Large intestine (tissue), 3 donors: ENCODE measurements around the gene SORCS2. TPM values are rescaled to one million over a fixed set of nuclear protein-coding genes. Genes with fewer than 3 reads are reported as not detected.

Experiments
- DNase-seq, 2 donors: peaks; one replicate each; pipeline versions ENCODE4 v3.0.0 to v3.0.0-alpha.2; 2013
- H3K27ac ChIP-seq: one replicate; pipeline ENCODE4 v1.5.1; 2013; ENCODE audit warnings: low read length
- H3K27me3 ChIP-seq: 2 replicates; pipeline ENCODE4 v1.6.1; 2013; ENCODE audit warnings: low read length; ENCODE audit not compliant: control insufficient read depth, insufficient read depth
- H3K36me3 ChIP-seq: 2 replicates; pipeline ENCODE4 v1.6.1; 2013; ENCODE audit warnings: low read length; ENCODE audit not compliant: control insufficient read depth, insufficient read depth
- H3K4me1 ChIP-seq: one replicate; pipeline ENCODE4 v1.6.1; 2013; ENCODE audit warnings: low read length; ENCODE audit not compliant: control insufficient read depth, insufficient read depth
- H3K4me3 ChIP-seq: one replicate; pipeline ENCODE4 v1.5.1; 2013; ENCODE audit warnings: low read length
- H3K9me3 ChIP-seq: one replicate; pipeline ENCODE4 v1.6.1; 2013; ENCODE audit warnings: mild to moderate bottlenecking, low read depth, low read length, moderate library complexity; ENCODE audit not compliant: control insufficient read depth
- WGBS: methylation state at CpG from one replicate; pipeline ENCODE4 v1.1.5; 2013; ENCODE audit warnings: low lambda C conversion rate; ENCODE audit not compliant: insufficient coverage; 5-methylcytosine and 5-hydroxymethylcytosine counted together
- polyA plus RNA-seq: library from polyadenylated mRNA; unstranded; fragments of 120-200 nt; gene quantifications from one replicate; pipeline ENCODE4 v1.2.1, GENCODE V29; 2013

SORCS2 gene
- polyA plus RNA-seq, 1 donor = 3.6 TPM

GRCh38 chr4:7559741-7560395 lies 367.5 kb downstream of the SORCS2 start:
- WGBS = no CpG with 5 or more reads among the region's 16 CpGs
- no peak for DNase-seq

GRCh38 chr4:7561557-7561956 lies 369.2 kb downstream of the SORCS2 start:
- H3K36me3 ChIP-seq = no peaks in the 10 kb centered on the region

More at GRCh38 chr4:7559741-7560395, 367.5 kb downstream of the SORCS2 start:
- Histone ChIP-seq H3K9me3 (no peaks in the 10 kb centered on the region), H3K27ac (no peak overlapping the region), H3K4me3 (no peak overlapping the region), H3K4me1 (no peaks in the 10 kb centered on the region), H3K27me3 (no peaks in the 10 kb centered on the region), H3K36me3 (no peaks in the 10 kb centered on the region)

GRCh38 chr4:7564242-7564641 lies 371.9 kb downstream of the SORCS2 start:
- no peaks in the 10 kb centered on the region for H3K9me3 ChIP-seq
- DNase-seq = peak; percentile 16 to 59

More at GRCh38 chr4:7561557-7561956, 369.2 kb downstream of the SORCS2 start:
- Histone ChIP-seq H3K4me3 (no peak overlapping the region), H3K27ac (no peak overlapping the region), H3K27me3 (no peaks in the 10 kb centered on the region), H3K9me3 (no peaks in the 10 kb centered on the region), H3K4me1 (no peaks in the 10 kb centered on the region)
- no peak for DNase-seq
- 100% methylated on average over 2 of the region's 2 CpGs for WGBS

GRCh38 chr4:7565483-7565882 lies 373.1 kb downstream of the SORCS2 start:
- Histone ChIP-seq H3K4me3 (no peak overlapping the region), H3K9me3 (no peaks in the 10 kb centered on the region), H3K36me3 (no peaks in the 10 kb centered on the region), H3K4me1 (no peaks in the 10 kb centered on the region), H3K27me3 (no peaks in the 10 kb centered on the region), H3K27ac (no peak overlapping the region)
- 98% methylated on average over 3 of the region's 4 CpGs for WGBS
- DNase-seq = no peak

More at GRCh38 chr4:7564242-7564641, 371.9 kb downstream of the SORCS2 start:
- H3K4me3 ChIP-seq = no peak overlapping the region
- no peaks in the 10 kb centered on the region for H3K4me1 ChIP-seq
- H3K36me3 ChIP-seq = no peaks in the 10 kb centered on the region
- WGBS = no CpG with 5 or more reads among the region's 5 CpGs
- H3K27ac ChIP-seq = no peak overlapping the region
- H3K27me3 ChIP-seq = no peaks in the 10 kb centered on the region

GRCh38 chr4:7569810-7570783 lies 377.8 kb downstream of the SORCS2 start:
- H3K36me3 ChIP-seq = no peaks in the 10 kb centered on the region
- no peaks in the 10 kb centered on the region for H3K4me1 ChIP-seq
- H3K4me3 ChIP-seq = no peak overlapping the region
- H3K27ac ChIP-seq = no peak overlapping the region
- H3K27me3 ChIP-seq = no peaks in the 10 kb centered on the region
- WGBS = 100% methylated on average over 1 of the region's 25 CpGs
- DNase-seq = no peak
- peaks cover 4% of the 10 kb centered on the region for H3K9me3 ChIP-seq

GRCh38 chr4:7571001-7571400 lies 378.7 kb downstream of the SORCS2 start:
- Histone ChIP-seq H3K27me3 (no peaks in the 10 kb centered on the region), H3K4me1 (no peaks in the 10 kb centered on the region), H3K36me3 (no peaks in the 10 kb centered on the region), H3K9me3 (peaks cover 4% of the 10 kb centered on the region), H3K27ac (no peak overlapping the region), H3K4me3 (no peak overlapping the region)
- 60% methylated on average over 1 of the region's 6 CpGs for WGBS
- no peak for DNase-seq

GRCh38 chr4:7571701-7572100 lies 379.4 kb downstream of the SORCS2 start:
- no CpG with 5 or more reads among the region's 12 CpGs for WGBS
- DNase-seq = no peak
- Histone ChIP-seq H3K9me3 (peaks cover 8% of the 10 kb centered on the region), H3K4me3 (no peak overlapping the region), H3K4me1 (no peaks in the 10 kb centered on the region), H3K36me3 (no peaks in the 10 kb centered on the region), H3K27ac (no peak overlapping the region), H3K27me3 (no peaks in the 10 kb centered on the region)

GRCh38 chr4:7572894-7573293 lies 380.6 kb downstream of the SORCS2 start:
- no peak overlapping the region for H3K27ac ChIP-seq
- H3K4me1 ChIP-seq = no peaks in the 10 kb centered on the region
- WGBS = 100% methylated on average over 3 of the region's 7 CpGs
- H3K27me3 ChIP-seq = no peaks in the 10 kb centered on the region
- no peak overlapping the region for H3K4me3 ChIP-seq
- no peak for DNase-seq
- H3K36me3 ChIP-seq = no peaks in the 10 kb centered on the region
- H3K9me3 ChIP-seq = peaks cover 16% of the 10 kb centered on the region

- Histone ChIP-seq H3K4me3 (no peak overlapping the region), H3K9me3 (peaks cover 19% of the 10 kb centered on the region), H3K27ac (no peak overlapping the region), H3K36me3 (no peaks in the 10 kb centered on the region), H3K4me1 (no peaks in the 10 kb centered on the region), H3K27me3 (no peaks in the 10 kb centered on the region)
- no peak for DNase-seq
- no CpG with 5 or more reads among the region's 9 CpGs for WGBS
These were observed 381.3 kb downstream of the SORCS2 start for GRCh38 chr4:7573576-7574091.

- Histone ChIP-seq H3K27me3 (no peaks in the 10 kb centered on the region), H3K4me3 (no peak overlapping the region), H3K36me3 (no peaks in the 10 kb centered on the region), H3K27ac (no peak overlapping the region), H3K9me3 (peaks cover 19% of the 10 kb centered on the region), H3K4me1 (no peaks in the 10 kb centered on the region)
- no peak for DNase-seq
- WGBS = 56% methylated on average over 2 of the region's 11 CpGs
These were observed 382.1 kb downstream of the SORCS2 start for GRCh38 chr4:7574287-7575014.
